Fibroblast of the aortic adventitia (primary cell): Measurements from ENCODE around the gene TTC38. TPM values are rescaled to one million over a fixed set of nuclear protein-coding genes. Genes with fewer than 3 reads are reported as not detected.
"Not testable (repeated sequence)": the region's sequence is repeated elsewhere in the genome, so short reads cannot be mapped to it uniquely, and the experiment has no call there.

Source experiments
- DNase-seq: peaks from one replicate; pipeline ENCODE4 v3.0.0-alpha.2; 2010; ENCODE audit warnings: low read depth
- H3K4me3 ChIP-seq: 2 replicates; pipeline ENCODE4 v1.5.1; 2011; ENCODE audit warnings: low read depth, mild to moderate bottlenecking, control low read depth, low read length, moderate library complexity
- CTCF ChIP-seq: IDR thresholded peaks from 2 replicates; pipeline ENCODE4 v1.5.1; 2011; ENCODE audit warnings: mild to moderate bottlenecking, low read length, control low read depth, inconsistent platforms; ENCODE audit not compliant: insufficient read depth
- total RNA-seq: library from RNA; depleted of rRNA; stranded (reverse); fragments of >200 nt; gene quantifications from 2 replicates; pipeline ENCODE4 v1.2.3, GENCODE V29; 2012; ENCODE audit warnings: low replicate concordance

The TTC38 gene
- total RNA-seq, 1 donor, result 26.8 TPM

- no peak overlapping the region for H3K4me3 ChIP-seq
- no peak for TF ChIP-seq CTCF
- DNase-seq, result peak; percentile 29
Observed at GRCh38 chr22:46262449-46263215, 5.2 kb upstream of the TTC38 start.

- DNase-seq, result no peak
- TF ChIP-seq CTCF, result no peak
- H3K4me3 ChIP-seq, result no peak within 1 kb of the TSS
Observed at GRCh38 chr22:46263216-46263590, 4.6 kb upstream of the TTC38 start, which contains the start of gene PKDREJ. PKDREJ (minus strand) TSS chr22:46263343; CDS start chr22:46263322, 21 bp downstream.

- H3K4me3 ChIP-seq, DNase-seq: not testable (repeated sequence)
Observed at GRCh38 chr22:46264520-46264919, 3.3 kb upstream of the TTC38 start.

- not testable (repeated sequence) for H3K4me3 ChIP-seq, DNase-seq
Observed at GRCh38 chr22:46265627-46266026, 2.2 kb upstream of the TTC38 start.

GRCh38 chr22:46269564-46269963 lies 1.8 kb downstream of the TTC38 start:
- H3K4me3 ChIP-seq, result no peak overlapping the region
- no peak for DNase-seq
- no peak for TF ChIP-seq CTCF

GRCh38 chr22:46272196-46272595 lies 4.4 kb downstream of the TTC38 start:
- TF ChIP-seq CTCF, result no peak
- H3K4me3 ChIP-seq, result no peak overlapping the region
- DNase-seq, result no peak

- DNase-seq, result no peak
- TF ChIP-seq CTCF, result no peak
- no peak overlapping the region for H3K4me3 ChIP-seq
Observed at GRCh38 chr22:46272762-46273431, 5.1 kb downstream of the TTC38 start.
